Measurements from ENCODE around the gene INIP. TPM values are rescaled to one million over a fixed set of nuclear protein-coding genes. Genes with fewer than 3 reads are reported as not detected.
"Not testable (repeated sequence)": the region's sequence is repeated elsewhere in the genome, so short reads cannot be mapped to it uniquely, and the experiment has no call there.

Gene INIP
- total RNA-seq, 1 experiment from 2014 or later = 16.0 TPM

- no peak overlapping the region for H3K4me3 Mint-ChIP-seq
Observed at GRCh38 chr9:112677040-112677439, 40.9 kb downstream of the INIP start.

GRCh38 chr9:112673221-112673620, 44.7 kb downstream of the INIP start:
- CTCF ChIA-PET = interaction anchor here (1.3 to 1.5 kb wide), 2 partner anchors 214 to 561 kb away, joined by 3 read pairs; no protein-coding TSS in a partner anchor
- Mint-ChIP-seq H3K9me3 (peaks cover 18% of the 10 kb centered on the region), H3K36me3 (peaks cover 12% of the 10 kb centered on the region)
- H3K4me1 Mint-ChIP-seq; POLR2A ChIA-PET; DNase-seq (ENCODE audit: low spot score); H3K27me3 Mint-ChIP-seq (ENCODE audit: low read depth); ATAC-seq; H3K4me3 Mint-ChIP-seq; H3K27ac Mint-ChIP-seq: not testable (repeated sequence)

More at GRCh38 chr9:112677040-112677439, 40.9 kb downstream of the INIP start:
- CTCF ChIA-PET = no interaction called here
- Mint-ChIP-seq H3K9me3 (peaks cover 27% of the 10 kb centered on the region), H3K27me3 (ENCODE audit: low read depth) (no peaks in the 10 kb centered on the region), H3K27ac (no peak overlapping the region), H3K4me1 (peaks cover 7% of the 10 kb centered on the region), H3K36me3 (peaks cover 17% of the 10 kb centered on the region)
- DNase-seq (ENCODE audit: low spot score) = no peak
- POLR2A ChIA-PET = no interaction called here
- TF ChIP-seq HMGA2 (CRISPR knock-in tag; IDR thresholded peaks at IDR 0.05) = no peak
- 0 out of 2 replicates have a peak, but pooled peaks have one; percentile 56 for TF ChIP-seq GTF2I (CRISPR knock-in tag; conservative IDR thresholded peaks at IDR 0.05)
- ATAC-seq = no peak

GRCh38 chr9:112670991-112671625, 46.8 kb downstream of the INIP start:
- DNase-seq (ENCODE audit: low spot score) (no peak), ATAC-seq (no peak)
- Mint-ChIP-seq H3K36me3 (no peaks in the 10 kb centered on the region), H3K4me1 (peaks cover 9% of the 10 kb centered on the region), H3K27ac (no peak overlapping the region; the same call in 1 of the 2 replicates), H3K9me3 (peaks cover 6% of the 10 kb centered on the region), H3K4me3 (no peak overlapping the region), H3K27me3 (ENCODE audit: low read depth) (no peaks in the 10 kb centered on the region)
- POLR2A ChIA-PET = no interaction called here
- TF ChIP-seq NR2C2 (CRISPR knock-in tag; IDR thresholded peaks at IDR 0.05) (no peak), ZNF219 (CRISPR knock-in tag; IDR thresholded peaks at IDR 0.05; ENCODE audit: borderline replicate concordance) (no peak), OVOL2 (CRISPR knock-in tag; IDR thresholded peaks at IDR 0.05; ENCODE audit: borderline replicate concordance) (no peak), CTCF (IDR thresholded peaks at IDR 0.05) (no peak), PREB (CRISPR knock-in tag; IDR thresholded peaks at IDR 0.05; ENCODE audit: borderline replicate concordance) (no peak), SMAD4 (CRISPR knock-in tag; IDR thresholded peaks at IDR 0.05) (no peak)
- CTCF ChIA-PET = no interaction called here

- Mint-ChIP-seq H3K4me1 (peaks cover 9% of the 10 kb centered on the region), H3K4me3 (no peak overlapping the region), H3K27ac (peak overlapping the region; percentile 10; the same call in 1 of the 2 replicates), H3K9me3 (peaks cover 6% of the 10 kb centered on the region), H3K36me3 (no peaks in the 10 kb centered on the region), H3K27me3 (ENCODE audit: low read depth) (no peaks in the 10 kb centered on the region)
- DNase-seq (ENCODE audit: low spot score) (no peak), ATAC-seq (no peak)
- no peak for TF ChIP-seq SOX15 (CRISPR knock-in tag; IDR thresholded peaks at IDR 0.05)
- no peak for TF ChIP-seq ZNF416 (CRISPR knock-in tag; IDR thresholded peaks at IDR 0.05)
- POLR2A ChIA-PET = no interaction called here
- CTCF ChIA-PET = interaction anchor here (0.6 kb wide), 1 partner anchor 1735 kb away, joined by 3 read pairs; no protein-coding TSS in a partner anchor
Observed at GRCh38 chr9:112669326-112669725, 48.6 kb downstream of the INIP start.

- Mint-ChIP-seq H3K36me3 (no peaks in the 10 kb centered on the region), H3K9me3 (no peaks in the 10 kb centered on the region), H3K4me3 (no peak overlapping the region), H3K27ac (no peak overlapping the region), H3K4me1 (peaks cover 9% of the 10 kb centered on the region), H3K27me3 (ENCODE audit: low read depth) (no peaks in the 10 kb centered on the region)
- ChIA-PET POLR2A (no interaction called here), CTCF (no interaction called here)
- no peak for DNase-seq (ENCODE audit: low spot score)
- no peak for ATAC-seq
- TF ChIP-seq RORB (CRISPR knock-in tag; IDR thresholded peaks at IDR 0.05) = no peak
- TF ChIP-seq ESRRA (CRISPR knock-in tag; IDR thresholded peaks at IDR 0.05; ENCODE audit: borderline replicate concordance) = no peak
- no peak for TF ChIP-seq NFATC4 (CRISPR knock-in tag; IDR thresholded peaks at IDR 0.05)
- TF ChIP-seq JUN (CRISPR knock-in tag; IDR thresholded peaks at IDR 0.05) = no peak
- no peak for TF ChIP-seq ZNF532 (CRISPR knock-in tag; IDR thresholded peaks at IDR 0.05; ENCODE audit: borderline replicate concordance)
- TF ChIP-seq CTCF (IDR thresholded peaks at IDR 0.05) = no peak
- no peak for TF ChIP-seq GABPB1 (CRISPR knock-in tag; IDR thresholded peaks at IDR 0.05)
- TF ChIP-seq CREM (CRISPR knock-in tag; IDR thresholded peaks at IDR 0.05) = no peak
- no peak for TF ChIP-seq SMAD4 (CRISPR knock-in tag; IDR thresholded peaks at IDR 0.05)
Observed at GRCh38 chr9:112665347-112665746, 52.6 kb downstream of the INIP start.
